NCI-H1694 (cell line): ENCODE measurements around the gene HPS5.

ENCODE experiments used
- DNase-seq: peaks from one replicate; lab custom pipeline; 2025; lab: John Stamatoyannopoulos, UW

HPS5 gene

GRCh38 chr11:18317551-18317950, 4.4 kb downstream of the HPS5 start:
- no peak for DNase-seq

- DNase-seq = no peak
These were observed 6.0 kb downstream of the HPS5 start for GRCh38 chr11:18315893-18316292.

- DNase-seq = no peak
These were observed 7.0 kb downstream of the HPS5 start for GRCh38 chr11:18314784-18315523.

GRCh38 chr11:18313965-18314763, 7.8 kb downstream of the HPS5 start:
- DNase-seq = no peak

- no peak for DNase-seq
These were observed 9.1 kb downstream of the HPS5 start for GRCh38 chr11:18312663-18313420.

GRCh38 chr11:18312012-18312411, 9.9 kb downstream of the HPS5 start:
- no peak for DNase-seq

- no peak for DNase-seq
These were observed 11.1 kb downstream of the HPS5 start for GRCh38 chr11:18310800-18311340.

- no peak for DNase-seq
These were observed 12.2 kb downstream of the HPS5 start for GRCh38 chr11:18309691-18310090.

- DNase-seq = no peak
These were observed 13.7 kb downstream of the HPS5 start for GRCh38 chr11:18308242-18308641.

GRCh38 chr11:18307461-18308139, 14.3 kb downstream of the HPS5 start:
- no peak for DNase-seq

- no peak for DNase-seq
These were observed 17.2 kb downstream of the HPS5 start for GRCh38 chr11:18304745-18305144.

GRCh38 chr11:18299721-18300120, 22.2 kb downstream of the HPS5 start:
- DNase-seq = no peak

- no peak for DNase-seq
These were observed 26.6 kb downstream of the HPS5 start for GRCh38 chr11:18295316-18295715.

GRCh38 chr11:18294862-18295261, 27.1 kb downstream of the HPS5 start:
- DNase-seq = no peak

- no peak for DNase-seq
These were observed 33.0 kb downstream of the HPS5 start for GRCh38 chr11:18288911-18289310.

- DNase-seq = no peak
These were observed 36.1 kb downstream of the HPS5 start for GRCh38 chr11:18285841-18286240.

- DNase-seq = no peak
These were observed 39.3 kb downstream of the HPS5 start for GRCh38 chr11:18282626-18283025.

- DNase-seq = no peak
These were observed 41.4 kb downstream of the HPS5 start for GRCh38 chr11:18280438-18281045.

GRCh38 chr11:18277565-18278271, 44.2 kb downstream of the HPS5 start:
- DNase-seq = no peak

GRCh38 chr11:18271206-18271605, 50.7 kb downstream of the HPS5 start:
- no peak for DNase-seq

GRCh38 chr11:18270102-18270501, 51.8 kb downstream of the HPS5 start:
- DNase-seq = no peak
